Ovary (tissue), 3 donors: ENCODE measurements around the gene RYR1.

ENCODE experiments used
- CTCF ChIP-seq, 3 donors: fragments of 450-650 bp in 2 of 3; fragments of 200-600 bp in 1 of 3; IDR thresholded peaks; one replicate each; pipeline versions ENCODE4 v1.5.1 to v1.8.0; 2016 to 2022; ENCODE audit warnings: antibody characterized with exemption in 3 of 3, mild to moderate bottlenecking in 1 of 3
- EP300 ChIP-seq: sonication (generic); formaldehyde crosslinking; IDR thresholded peaks from one replicate; pipeline ENCODE4 v1.6.1; 2017; ENCODE audit warnings: antibody characterized with exemption
- POLR2A ChIP-seq: fragments of 450-650 bp; IDR thresholded peaks from one replicate; pipeline ENCODE4 v1.6.1; 2017; ENCODE audit warnings: antibody characterized with exemption, mild to moderate bottlenecking, moderate library complexity
- donor health status: DM: no; HTN: no; CAD: no.

GRCh38 chr19:38486731-38487336, 53.3 kb downstream of the RYR1 start:
- TF ChIP-seq CTCF (IDR thresholded peaks at IDR 0.05) = no peak
- no peak for TF ChIP-seq POLR2A
- TF ChIP-seq EP300 = no peak
